Neural crest cell (in vitro differentiated cells): Measurements from ENCODE around the gene NUMB. TPM values are rescaled to one million over a fixed set of nuclear protein-coding genes. Genes with fewer than 3 reads are reported as not detected.

Experiments used
- DNase-seq: peaks from one replicate; pipeline ENCODE4 v3.0.0; 2021; ENCODE audit warnings: low read depth, mixed read lengths, low spot score
- H3K27ac Mint-ChIP-seq: one replicate; pipeline ENCODE4 v1.8.0; 2021; ENCODE audit warnings: mild to moderate bottlenecking, mixed read lengths; ENCODE audit not compliant: unreplicated experiment
- H3K27me3 Mint-ChIP-seq: 2 replicates; pipeline ENCODE4 v1.8.0; 2021; ENCODE audit warnings: low read depth, mild to moderate bottlenecking, mixed read lengths
- H3K36me3 Mint-ChIP-seq: 2 replicates; pipeline ENCODE4 v1.8.0; 2021; ENCODE audit warnings: low read depth, mild to moderate bottlenecking, mixed read lengths
- H3K4me1 Mint-ChIP-seq: 2 replicates; pipeline ENCODE4 v1.8.0; 2021; ENCODE audit warnings: mixed read lengths
- H3K4me3 Mint-ChIP-seq: one replicate; pipeline ENCODE4 v1.8.0; 2021; ENCODE audit warnings: mild to moderate bottlenecking, mixed read lengths
- H3K9me3 Mint-ChIP-seq: 2 replicates; pipeline ENCODE4 v1.8.0; 2021; ENCODE audit warnings: mixed read lengths
- CTCF ChIP-seq: fragments of 200-600 bp; sonication (generic); conservative IDR thresholded peaks from 2 replicates; pipeline ENCODE4 v1.5.0; 2021; ENCODE audit warnings: antibody characterized with exemption, mild to moderate bottlenecking
- total RNA-seq: library from RNA; stranded (reverse); gene quantifications from 2 replicates; pipeline ENCODE4 v1.2.1, GENCODE V29; 2021

The NUMB gene
- total RNA-seq, 1 donor from 2014 or later = 40.7 TPM

- DNase-seq = no peak
- Mint-ChIP-seq H3K27me3 (peaks cover 2% of the 10 kb centered on the region), H3K27ac (no peak overlapping the region), H3K9me3 (no peaks in the 10 kb centered on the region), H3K4me3 (no peak overlapping the region), H3K36me3 (no peaks in the 10 kb centered on the region), H3K4me1 (peaks cover 15% of the 10 kb centered on the region)
- TF ChIP-seq CTCF = no peak
These were observed 190.9 kb downstream of the NUMB start for GRCh38 chr14:73267474-73267873.

- peaks cover 2% of the 10 kb centered on the region for H3K27me3 Mint-ChIP-seq
- H3K4me1 Mint-ChIP-seq = peaks cover 17% of the 10 kb centered on the region
- no peak overlapping the region for H3K4me3 Mint-ChIP-seq
- H3K9me3 Mint-ChIP-seq = no peaks in the 10 kb centered on the region
- no peaks in the 10 kb centered on the region for H3K36me3 Mint-ChIP-seq
- no peak overlapping the region for H3K27ac Mint-ChIP-seq
- TF ChIP-seq CTCF = no peak
- DNase-seq = no peak
These were observed 192.0 kb downstream of the NUMB start for GRCh38 chr14:73266317-73266716.

DNA sequence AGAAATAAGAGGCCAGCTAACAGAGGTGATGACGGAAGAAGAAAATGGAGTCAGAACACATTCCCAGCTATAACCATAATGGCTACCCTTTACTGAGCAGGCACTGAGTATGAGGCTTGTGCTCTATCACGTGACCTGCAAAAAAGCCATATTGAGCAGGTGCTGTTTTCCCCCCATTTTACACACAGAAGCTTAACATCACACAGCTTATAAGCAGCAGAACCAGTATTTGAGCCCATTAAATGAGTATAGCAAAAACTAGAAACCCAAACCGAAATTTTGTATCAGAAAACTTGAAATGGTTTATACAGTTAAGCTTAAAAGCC is 192.7 kb downstream of the NUMB start:
- Mint-ChIP-seq H3K9me3 (no peaks in the 10 kb centered on the region), H3K36me3 (no peaks in the 10 kb centered on the region), H3K27ac (no peak overlapping the region), H3K4me3 (peak overlapping the region; percentile 23), H3K4me1 (peaks cover 17% of the 10 kb centered on the region), H3K27me3 (peaks cover 2% of the 10 kb centered on the region)
- TF ChIP-seq CTCF = no peak
- no peak for DNase-seq

DNA sequence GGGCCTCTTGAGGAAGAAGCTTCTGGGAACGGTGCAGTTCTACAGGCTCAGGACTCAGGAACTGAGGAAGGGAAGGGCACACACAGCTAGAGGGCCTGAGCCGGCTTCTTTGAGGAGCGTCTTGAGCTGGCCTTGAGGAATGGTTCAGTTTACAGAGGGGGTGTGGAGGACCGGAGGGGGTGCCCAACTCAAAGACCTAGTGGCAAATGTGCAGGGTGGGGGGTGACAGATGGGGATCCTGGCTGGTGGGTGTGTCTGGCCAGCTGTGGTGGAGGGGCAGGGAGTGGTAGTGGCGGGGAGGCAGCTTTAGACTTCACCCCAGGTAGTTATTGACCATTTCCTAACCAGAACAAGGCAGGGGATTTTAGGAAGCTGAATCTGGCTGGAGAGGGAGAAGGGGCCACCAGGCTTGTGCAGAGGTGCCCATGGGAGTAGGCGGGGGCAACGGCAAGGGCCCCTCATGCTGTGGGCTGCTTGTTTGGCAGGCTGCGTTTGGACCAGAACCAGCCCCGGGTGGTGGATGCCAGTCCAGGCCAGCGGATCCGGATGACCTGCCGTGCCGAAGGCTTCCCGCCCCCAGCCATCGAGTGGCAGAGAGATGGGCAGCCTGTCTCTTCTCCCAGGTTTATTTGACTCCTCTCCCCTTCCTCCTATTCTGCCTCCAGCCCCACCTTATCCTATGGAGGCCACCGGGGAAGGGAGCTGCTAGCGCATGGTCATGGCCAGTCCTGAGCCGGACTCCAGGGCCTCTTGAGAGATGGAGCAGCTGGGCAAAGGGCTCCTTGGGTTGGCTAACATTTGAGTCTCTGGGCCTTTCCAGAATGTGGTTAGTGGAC is 193.2 kb downstream of the NUMB start:
- no peak for DNase-seq
- Mint-ChIP-seq H3K4me3 (peak overlapping the region; percentile 23), H3K9me3 (no peaks in the 10 kb centered on the region), H3K27ac (no peak overlapping the region), H3K4me1 (peaks cover 11% of the 10 kb centered on the region), H3K27me3 (no peaks in the 10 kb centered on the region), H3K36me3 (no peaks in the 10 kb centered on the region)
- TF ChIP-seq CTCF = no peak

- no peak for TF ChIP-seq CTCF
- no peak overlapping the region for H3K4me3 Mint-ChIP-seq
- no peaks in the 10 kb centered on the region for H3K9me3 Mint-ChIP-seq
- H3K27me3 Mint-ChIP-seq = no peaks in the 10 kb centered on the region
- no peaks in the 10 kb centered on the region for H3K36me3 Mint-ChIP-seq
- H3K27ac Mint-ChIP-seq = no peak overlapping the region
- no peak for DNase-seq
- peaks cover 6% of the 10 kb centered on the region for H3K4me1 Mint-ChIP-seq
These were observed 194.1 kb downstream of the NUMB start for GRCh38 chr14:73264080-73264884.
